GM12878 (cell line): ENCODE data around the gene PNMT.

ENCODE experiments used
- CHD2 ChIP-seq: IDR thresholded peaks from 2 replicates; pipeline ENCODE4 v1.6.1; 2011; ENCODE audit warnings: low read depth, low read length, improper control_type of control experiment, borderline replicate concordance
- CTCF ChIP-seq, 3 experiments: IDR thresholded peaks in 2 of 3; conservative IDR thresholded peaks in 1 of 3; 2 replicates each; pipeline ENCODE4 v1.5.1; 2011; ENCODE audit warnings: low read depth in 3 of 3, low read length in 3 of 3, mild to moderate bottlenecking in 3 of 3, control low read depth in 2 of 3, moderate library complexity in 2 of 3, inconsistent platforms in 1 of 3, mixed read lengths in 1 of 3; ENCODE audit not compliant: control insufficient read depth in 2 of 3, insufficient read depth in 1 of 3; ENCODE audit errors: extremely low read depth in 1 of 3
- EGR1 ChIP-seq, 2 experiments: IDR thresholded peaks; 1 replicate in 1 of 2; 2 replicates in 1 of 2; pipeline ENCODE4 v1.6.1; 2011 to 2012; ENCODE audit warnings: low read depth in 2 of 2, low read length in 2 of 2, borderline replicate concordance in 1 of 2, mild to moderate bottlenecking in 1 of 2, moderate library complexity in 1 of 2
- EZH2 ChIP-seq: IDR thresholded peaks from 2 replicates; pipeline ENCODE4 v1.6.1; 2012; ENCODE audit warnings: low read depth, mild to moderate bottlenecking, control low read depth, inconsistent platforms, low read length, borderline replicate concordance; ENCODE audit not compliant: control insufficient read depth
- NFIC ChIP-seq: IDR thresholded peaks from 2 replicates; pipeline ENCODE4 v1.6.1; 2012; ENCODE audit warnings: low read depth, mild to moderate bottlenecking, inconsistent platforms, low read length, moderate library complexity
- NFYB ChIP-seq: IDR thresholded peaks from 2 replicates; pipeline ENCODE4 v1.6.1; 2011; ENCODE audit warnings: low read depth, mild to moderate bottlenecking, low read length, improper control_type of control experiment, moderate library complexity; ENCODE audit not compliant: insufficient read depth
- NR2C2 ChIP-seq: IDR thresholded peaks from 2 replicates; pipeline ENCODE4 v1.6.1; 2011; ENCODE audit warnings: borderline replicate concordance, low read depth; ENCODE audit not compliant: control insufficient read depth, insufficient read length
- POLR2A ChIP-seq: IDR thresholded peaks from 2 replicates; pipeline ENCODE4 v1.6.1; 2011; ENCODE audit warnings: low read depth, mild to moderate bottlenecking, low read length
- RB1 ChIP-seq: fragments of 450-650 bp; formaldehyde crosslinking; IDR thresholded peaks from 2 replicates; pipeline ENCODE4 v1.6.1; 2017; ENCODE audit warnings: mild to moderate bottlenecking, borderline replicate concordance
- SMAD1 ChIP-seq: fragments of 450-650 bp; IDR thresholded peaks from 2 replicates; pipeline ENCODE4 v1.6.1; 2018; ENCODE audit warnings: mild to moderate bottlenecking, low read depth; ENCODE audit not compliant: partially characterized antibody
- SUZ12 ChIP-seq: fragments of 200-600 bp; sonication (generic); IDR thresholded peaks from one replicate; pipeline ENCODE4 v1.6.1; 2018; ENCODE audit warnings: antibody characterized with exemption, mild to moderate bottlenecking; ENCODE audit not compliant: unreplicated experiment
- TAF1 ChIP-seq: IDR thresholded peaks from 2 replicates; pipeline ENCODE4 v1.6.1; 2011; ENCODE audit warnings: mild to moderate bottlenecking, low read depth, low read length, borderline replicate concordance
- ZNF384 ChIP-seq: IDR thresholded peaks from 2 replicates; pipeline ENCODE4 v1.6.1; 2012; ENCODE audit warnings: low read depth, mild to moderate bottlenecking, low read length, improper control_type of control experiment, borderline replicate concordance

GRCh38 chr17:39673335-39674081 is 5.3 kb downstream of the PNMT start:
- TF ChIP-seq CTCF (IDR thresholded peaks at IDR 0.05 in 2 of 3, conservative IDR thresholded peaks at IDR 0.05 in 1 of 3; ENCODE audit: control insufficient read depth in 2 of 3, extremely low read depth in 1 of 3, insufficient read depth in 1 of 3, low read depth in 3 of 3, low read length in 3 of 3) (no peak), EGR1 (IDR thresholded peaks at IDR 0.05; ENCODE audit: borderline replicate concordance in 1 of 2, low read depth in 2 of 2, low read length in 2 of 2) (no peak), TAF1 (no peak), POLR2A (no peak), NFIC (no peak), SMAD1 (no peak), NFYB (no peak), SUZ12 (no peak), CHD2 (no peak), RB1 (no peak), ZNF384 (no peak), NR2C2 (no peak), EZH2 (no peak)
